ENCODE data around the gene FAM118B. TPM values are rescaled to one million over a fixed set of nuclear protein-coding genes. Genes with fewer than 3 reads are reported as not detected.

The FAM118B gene
- total RNA-seq, 1 donor from 2014 or later, result 26.7 TPM

GRCh38 chr11:126165311-126165720 is 46.3 kb upstream of the FAM118B start:
- peaks cover 15% of the 10 kb centered on the region for H3K27me3 ChIP-seq (ENCODE audit: low read depth)
- no peak overlapping the region for H3K27ac ChIP-seq (replicated peaks)
- H3K4me3 ChIP-seq, result no peak overlapping the region
- H3K36me3 ChIP-seq, result no peaks in the 10 kb centered on the region
- peak; percentile 1 for DNase-seq
- no peaks in the 10 kb centered on the region for H3K4me1 ChIP-seq
- intact Hi-C loops (cut with micrococcal nuclease), result no loop called here
- H3K9me3 ChIP-seq (replicated peaks), result no peaks in the 10 kb centered on the region
- TF ChIP-seq CTCF (IDR thresholded peaks at IDR 0.05; ENCODE audit: borderline replicate concordance), result no peak

- Histone ChIP-seq H3K4me3 (no peak overlapping the region), H3K27ac (replicated peaks) (no peak overlapping the region), H3K27me3 (ENCODE audit: low read depth) (peaks cover 15% of the 10 kb centered on the region), H3K9me3 (replicated peaks) (no peaks in the 10 kb centered on the region), H3K4me1 (no peaks in the 10 kb centered on the region), H3K36me3 (no peaks in the 10 kb centered on the region)
- intact Hi-C loops (cut with micrococcal nuclease), result no loop called here
- no peak for TF ChIP-seq CTCF (IDR thresholded peaks at IDR 0.05; ENCODE audit: borderline replicate concordance)
- DNase-seq, result no peak
Measured at GRCh38 chr11:126165757-126166156, 45.8 kb upstream of the FAM118B start.

GRCh38 chr11:126166413-126166812 is 45.2 kb upstream of the FAM118B start:
- intact Hi-C loops (cut with micrococcal nuclease), result no loop called here
- Histone ChIP-seq H3K4me1 (no peaks in the 10 kb centered on the region), H3K27ac (replicated peaks) (no peak overlapping the region), H3K36me3 (no peaks in the 10 kb centered on the region), H3K27me3 (ENCODE audit: low read depth) (peaks cover 15% of the 10 kb centered on the region), H3K9me3 (replicated peaks) (no peaks in the 10 kb centered on the region), H3K4me3 (no peak overlapping the region)
- no peak for TF ChIP-seq CTCF (IDR thresholded peaks at IDR 0.05; ENCODE audit: borderline replicate concordance)
- DNase-seq, result peak; percentile 1

GRCh38 chr11:126167488-126167887 is 44.1 kb upstream of the FAM118B start:
- Histone ChIP-seq H3K27ac (replicated peaks) (no peak overlapping the region), H3K4me3 (no peak overlapping the region), H3K4me1 (no peaks in the 10 kb centered on the region), H3K36me3 (no peaks in the 10 kb centered on the region), H3K27me3 (ENCODE audit: low read depth) (peaks cover 15% of the 10 kb centered on the region), H3K9me3 (replicated peaks) (no peaks in the 10 kb centered on the region)
- no peak for DNase-seq
- no peak for TF ChIP-seq CTCF (IDR thresholded peaks at IDR 0.05; ENCODE audit: borderline replicate concordance)
- intact Hi-C loops (cut with micrococcal nuclease), result no loop called here

GRCh38 chr11:126169291-126169690 is 42.3 kb upstream of the FAM118B start:
- intact Hi-C loops (cut with micrococcal nuclease), result no loop called here
- no peaks in the 10 kb centered on the region for H3K27me3 ChIP-seq (ENCODE audit: low read depth)
- no peak for TF ChIP-seq CTCF (IDR thresholded peaks at IDR 0.05; ENCODE audit: borderline replicate concordance)
- no peaks in the 10 kb centered on the region for H3K36me3 ChIP-seq
- H3K4me3 ChIP-seq, result no peak overlapping the region
- no peaks in the 10 kb centered on the region for H3K9me3 ChIP-seq (replicated peaks)
- DNase-seq, result no peak
- no peaks in the 10 kb centered on the region for H3K4me1 ChIP-seq
- H3K27ac ChIP-seq (replicated peaks), result no peak overlapping the region

GRCh38 chr11:126172596-126173038 is 39.0 kb upstream of the FAM118B start:
- H3K36me3 ChIP-seq, result no peaks in the 10 kb centered on the region
- intact Hi-C loops (cut with micrococcal nuclease), result no loop called here
- no peaks in the 10 kb centered on the region for H3K9me3 ChIP-seq (replicated peaks)
- no peak overlapping the region for H3K27ac ChIP-seq (replicated peaks)
- H3K4me1 ChIP-seq, result no peaks in the 10 kb centered on the region
- DNase-seq, result no peak
- TF ChIP-seq CTCF (IDR thresholded peaks at IDR 0.05; ENCODE audit: borderline replicate concordance), result no peak
- no peak overlapping the region for H3K4me3 ChIP-seq
- H3K27me3 ChIP-seq (ENCODE audit: low read depth), result no peaks in the 10 kb centered on the region

Data from left ventricle myocardium inferior (tissue), 1 donor.